Jurkat, Clone E6-1 (cell line): ENCODE data around the gene GLI2. TPM values are rescaled to one million over a fixed set of nuclear protein-coding genes. Genes with fewer than 3 reads are reported as not detected.

Experiments
- DNase-seq: peaks from one replicate; pipeline ENCODE4 v3.0.0-alpha.2; 2011; ENCODE audit warnings: low read depth, low spot score
- H3K4me3 ChIP-seq: 2 replicates; pipeline ENCODE4 v1.5.1; 2011; ENCODE audit warnings: mild to moderate bottlenecking, low read length, control low read depth, moderate library complexity
- polyA plus RNA-seq: library from polyadenylated mRNA; unstranded; fragments of >200 nt; gene quantifications from one replicate; pipeline ENCODE4 v1.2.1, GENCODE V29; 2012; ENCODE audit warnings: missing spikeins; ENCODE audit not compliant: insufficient read length, insufficient read depth

GLI2 gene
- polyA plus RNA-seq, result 0.31 TPM

- DNase-seq, result peak; percentile 17
- 0 out of 2 replicates have a peak within 1 kb of the TSS, but pooled peaks have one; percentile 16 for H3K4me3 ChIP-seq
These were observed at the start of gene GLI2 for GRCh38 chr2:120735746-120736170. Gene GLI2 (plus strand): TSS chr2:120735868. CDS start chr2:120797321, 61,453 bp downstream.

- no peak overlapping the region for H3K4me3 ChIP-seq
- no peak for DNase-seq
These were observed 49.7 kb upstream of the GLI2 start for GRCh38 chr2:120685974-120686297.

- no peak overlapping the region for H3K4me3 ChIP-seq
- no peak for DNase-seq
These were observed 49.0 kb upstream of the GLI2 start for GRCh38 chr2:120686511-120687168.

GRCh38 chr2:120687210-120687609 is 48.5 kb upstream of the GLI2 start:
- no peak overlapping the region for H3K4me3 ChIP-seq

GRCh38 chr2:120690521-120690920 is 45.1 kb upstream of the GLI2 start:
- H3K4me3 ChIP-seq, result no peak overlapping the region
- no peak for DNase-seq

More at GRCh38 chr2:120687210-120687609, 48.5 kb upstream of the GLI2 start:
- no peak for DNase-seq

- H3K4me3 ChIP-seq, result no peak overlapping the region
- DNase-seq, result no peak
These were observed 44.3 kb upstream of the GLI2 start for GRCh38 chr2:120691410-120691809.

GRCh38 chr2:120692691-120693090 is 43.0 kb upstream of the GLI2 start:
- H3K4me3 ChIP-seq, result no peak overlapping the region
- DNase-seq, result no peak

GRCh38 chr2:120693121-120693520 is 42.5 kb upstream of the GLI2 start:
- no peak for DNase-seq
- no peak overlapping the region for H3K4me3 ChIP-seq

GRCh38 chr2:120694034-120694433 is 41.6 kb upstream of the GLI2 start:
- no peak for DNase-seq
- H3K4me3 ChIP-seq, result no peak overlapping the region

GRCh38 chr2:120697471-120697870 is 38.2 kb upstream of the GLI2 start:
- H3K4me3 ChIP-seq, result no peak overlapping the region
- DNase-seq, result no peak

GRCh38 chr2:120699292-120699691 is 36.4 kb upstream of the GLI2 start:
- no peak for DNase-seq
- no peak overlapping the region for H3K4me3 ChIP-seq

- no peak overlapping the region for H3K4me3 ChIP-seq
- no peak for DNase-seq
These were observed 35.0 kb upstream of the GLI2 start for GRCh38 chr2:120700659-120701058.

GRCh38 chr2:120701096-120701495 is 34.6 kb upstream of the GLI2 start:
- no peak overlapping the region for H3K4me3 ChIP-seq
- no peak for DNase-seq

GRCh38 chr2:120701499-120701898 is 34.2 kb upstream of the GLI2 start:
- H3K4me3 ChIP-seq, result no peak overlapping the region
- DNase-seq, result no peak

GRCh38 chr2:120702061-120702460 is 33.6 kb upstream of the GLI2 start:
- no peak for DNase-seq
- H3K4me3 ChIP-seq, result no peak overlapping the region

GRCh38 chr2:120702801-120703200 is 32.9 kb upstream of the GLI2 start:
- no peak overlapping the region for H3K4me3 ChIP-seq
- no peak for DNase-seq

GRCh38 chr2:120703330-120703994 is 32.2 kb upstream of the GLI2 start:
- no peak for DNase-seq

GRCh38 chr2:120704696-120705095 is 31.0 kb upstream of the GLI2 start:
- no peak overlapping the region for H3K4me3 ChIP-seq
- no peak for DNase-seq

More at GRCh38 chr2:120703330-120703994, 32.2 kb upstream of the GLI2 start:
- H3K4me3 ChIP-seq, result no peak overlapping the region

GRCh38 chr2:120707816-120708215 is 27.9 kb upstream of the GLI2 start:
- H3K4me3 ChIP-seq, result no peak overlapping the region
- DNase-seq, result no peak

GRCh38 chr2:120708944-120709607 is 26.6 kb upstream of the GLI2 start:
- no peak overlapping the region for H3K4me3 ChIP-seq
- no peak for DNase-seq
